ENCODE results near the gene ABCF2. TPM values are rescaled to one million over a fixed set of nuclear protein-coding genes. Genes with fewer than 3 reads are reported as not detected.

The ABCF2 gene
- total RNA-seq, 1 experiment from 2014 or later, result 45.8 TPM

DNA sequence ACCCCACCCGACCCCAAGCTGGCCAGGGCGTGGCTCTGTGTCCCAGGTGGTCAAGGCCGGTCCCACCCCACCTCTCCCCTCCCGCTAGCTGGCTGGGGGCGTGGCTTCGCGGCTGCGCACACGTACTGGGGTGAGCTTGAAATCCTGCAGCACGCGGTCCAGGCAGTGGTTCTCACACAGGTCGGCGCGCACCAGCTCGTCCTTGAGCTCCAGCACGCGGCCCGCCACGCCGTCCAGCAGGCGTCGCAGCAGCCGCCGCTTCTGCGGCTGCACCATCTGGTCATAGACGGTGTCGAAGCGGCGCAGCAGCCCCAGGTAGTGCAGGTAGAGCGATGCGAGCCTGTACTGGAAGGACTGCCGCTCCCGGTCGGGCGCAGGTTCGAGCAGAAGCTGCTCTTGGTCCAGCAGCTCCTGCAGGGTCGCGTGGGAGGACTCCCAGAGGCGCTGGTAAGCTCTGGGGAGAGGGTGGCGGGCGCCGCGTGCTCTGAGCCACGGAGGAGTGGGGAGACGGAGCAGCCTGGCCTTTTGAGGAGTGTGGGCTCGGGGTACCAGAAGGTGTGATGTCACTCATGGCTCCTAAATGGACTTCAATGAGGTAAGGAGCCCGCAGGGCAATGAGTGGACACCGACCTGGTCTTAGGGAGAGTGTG, 22.5 kb downstream of the ABCF2 start:
- ChIA-PET CTCF (no interaction called here), POLR2A (ENCODE audit: unreplicated experiment) (no interaction called here)
- no peaks in the 10 kb centered on the region for H3K9me2 ChIP-seq (ENCODE audit: insufficient read depth)
- H3K27me3 ChIP-seq (ENCODE audit: insufficient read depth, low read depth), result peaks cover 88% of the 10 kb centered on the region
- intact Hi-C loops (cut with micrococcal nuclease; ENCODE audit: unreplicated experiment), result no loop called here
- H3K27ac ChIP-seq, result no peak overlapping the region
- no TSS peak for BruUV-seq (replicated peaks)
- no peaks in the 10 kb centered on the region for H3K36me3 ChIP-seq (ENCODE audit: low read depth)
- no peaks in the 10 kb centered on the region for H3F3A ChIP-seq (ENCODE audit: insufficient read depth, low read depth)
- no peak overlapping the region for H2AFZ ChIP-seq
- H3K4me2 ChIP-seq, result no peak overlapping the region
- H4K20me1 ChIP-seq (ENCODE audit: insufficient read depth), result no peaks in the 10 kb centered on the region
- no peak for DNase-seq
- no peak overlapping the region for H3K4me3 ChIP-seq
- TF ChIP-seq, protein P1, sequence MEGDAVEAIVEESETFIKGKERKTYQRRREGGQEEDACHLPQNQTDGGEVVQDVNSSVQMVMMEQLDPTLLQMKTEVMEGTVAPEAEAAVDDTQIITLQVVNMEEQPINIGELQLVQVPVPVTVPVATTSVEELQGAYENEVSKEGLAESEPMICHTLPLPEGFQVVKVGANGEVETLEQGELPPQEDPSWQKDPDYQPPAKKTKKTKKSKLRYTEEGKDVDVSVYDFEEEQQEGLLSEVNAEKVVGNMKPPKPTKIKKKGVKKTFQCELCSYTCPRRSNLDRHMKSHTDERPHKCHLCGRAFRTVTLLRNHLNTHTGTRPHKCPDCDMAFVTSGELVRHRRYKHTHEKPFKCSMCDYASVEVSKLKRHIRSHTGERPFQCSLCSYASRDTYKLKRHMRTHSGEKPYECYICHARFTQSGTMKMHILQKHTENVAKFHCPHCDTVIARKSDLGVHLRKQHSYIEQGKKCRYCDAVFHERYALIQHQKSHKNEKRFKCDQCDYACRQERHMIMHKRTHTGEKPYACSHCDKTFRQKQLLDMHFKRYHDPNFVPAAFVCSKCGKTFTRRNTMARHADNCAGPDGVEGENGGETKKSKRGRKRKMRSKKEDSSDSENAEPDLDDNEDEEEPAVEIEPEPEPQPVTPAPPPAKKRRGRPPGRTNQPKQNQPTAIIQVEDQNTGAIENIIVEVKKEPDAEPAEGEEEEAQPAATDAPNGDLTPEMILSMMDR (conservative IDR thresholded peaks at IDR 0.05), result no peak
- TF ChIP-seq EZH2 (IDR thresholded peaks at IDR 0.05; ENCODE audit: low read depth), result no peak
- H3K9me3 ChIP-seq (ENCODE audit: insufficient read depth, low read depth), result no peaks in the 10 kb centered on the region
- H3K4me1 ChIP-seq (replicated peaks; ENCODE audit: insufficient read depth), result no peaks in the 10 kb centered on the region
- H3K79me2 ChIP-seq (ENCODE audit: low read depth), result no peaks in the 10 kb centered on the region

- intact Hi-C loops (cut with micrococcal nuclease; ENCODE audit: unreplicated experiment), result no loop called here
- no peak overlapping the region for H2AFZ ChIP-seq
- no peak overlapping the region for H3K4me3 ChIP-seq
- no peak for DNase-seq
- H3K27ac ChIP-seq, result no peak overlapping the region
- H3K9me3 ChIP-seq (ENCODE audit: insufficient read depth, low read depth), result no peaks in the 10 kb centered on the region
- H4K20me1 ChIP-seq (ENCODE audit: insufficient read depth), result no peaks in the 10 kb centered on the region
- no peak for TF ChIP-seq EZH2 (IDR thresholded peaks at IDR 0.05; ENCODE audit: low read depth)
- TF ChIP-seq, protein P1 (conservative IDR thresholded peaks at IDR 0.05), result no peak
- BruUV-seq (replicated peaks), result no TSS peak
- H3K79me2 ChIP-seq (ENCODE audit: low read depth), result no peaks in the 10 kb centered on the region
- H3K4me2 ChIP-seq, result no peak overlapping the region
- ChIA-PET CTCF (no interaction called here), POLR2A (ENCODE audit: unreplicated experiment) (no interaction called here)
- no peaks in the 10 kb centered on the region for H3F3A ChIP-seq (ENCODE audit: insufficient read depth, low read depth)
- H3K4me1 ChIP-seq (replicated peaks; ENCODE audit: insufficient read depth), result no peaks in the 10 kb centered on the region
- no peaks in the 10 kb centered on the region for H3K36me3 ChIP-seq (ENCODE audit: low read depth)
- H3K27me3 ChIP-seq (ENCODE audit: insufficient read depth, low read depth), result peaks cover 100% of the 10 kb centered on the region
- no peaks in the 10 kb centered on the region for H3K9me2 ChIP-seq (ENCODE audit: insufficient read depth)
Observed at GRCh38 chr7:151202836-151203235, 24.2 kb downstream of the ABCF2 start.

DNA sequence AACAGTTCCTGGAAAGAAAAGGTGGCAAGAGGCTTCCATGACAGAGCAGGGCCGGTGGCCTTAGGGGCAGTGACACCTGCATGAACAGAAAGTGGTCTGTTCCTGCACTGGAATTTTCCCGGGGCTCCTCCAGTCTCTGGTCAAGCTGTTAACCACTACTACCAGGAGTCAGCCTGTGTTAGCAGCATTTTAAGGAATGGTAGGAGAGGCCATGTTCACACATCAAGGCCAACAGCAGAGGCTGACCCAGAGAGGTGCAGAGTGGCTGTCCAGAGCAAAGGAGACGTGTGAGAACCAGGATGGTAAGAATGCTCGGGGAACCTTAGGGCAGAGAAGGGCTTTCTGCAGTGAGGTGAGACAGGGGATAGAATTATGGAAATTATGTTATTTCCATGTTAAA, 25.3 kb downstream of the ABCF2 start:
- BruUV-seq (replicated peaks), result no TSS peak
- Histone ChIP-seq H3K4me3 (no peak overlapping the region), H3K4me1 (replicated peaks; ENCODE audit: insufficient read depth) (no peaks in the 10 kb centered on the region), H3K9me2 (ENCODE audit: insufficient read depth) (no peaks in the 10 kb centered on the region), H3K9me3 (ENCODE audit: insufficient read depth, low read depth) (no peaks in the 10 kb centered on the region), H3F3A (ENCODE audit: insufficient read depth, low read depth) (no peaks in the 10 kb centered on the region), H3K4me2 (no peak overlapping the region), H2AFZ (no peak overlapping the region), H3K27me3 (ENCODE audit: insufficient read depth, low read depth) (peaks cover 100% of the 10 kb centered on the region), H3K27ac (no peak overlapping the region), H4K20me1 (ENCODE audit: insufficient read depth) (no peaks in the 10 kb centered on the region), H3K36me3 (ENCODE audit: low read depth) (no peaks in the 10 kb centered on the region), H3K79me2 (ENCODE audit: low read depth) (no peaks in the 10 kb centered on the region)
- ChIA-PET CTCF (no interaction called here), POLR2A (ENCODE audit: unreplicated experiment) (no interaction called here)
- DNase-seq, result no peak
- TF ChIP-seq, protein P1 (conservative IDR thresholded peaks at IDR 0.05), result no peak
- no peak for TF ChIP-seq EZH2 (IDR thresholded peaks at IDR 0.05; ENCODE audit: low read depth)
- intact Hi-C loops (cut with micrococcal nuclease; ENCODE audit: unreplicated experiment), result no loop called here
